Measurements from ENCODE around the gene TMOD3.
A peak's percentile ranks its signal among the peaks of the same experiment; 100 is the strongest.
"Not testable (repeated sequence)": the region's sequence is repeated elsewhere in the genome, so short reads cannot be mapped to it uniquely, and the experiment has no call there.

The TMOD3 gene

GRCh38 chr15:51865317-51865716, 35.9 kb downstream of the TMOD3 start:
- ATAC-seq: no peak

- ATAC-seq: no peak
Observed at GRCh38 chr15:51866161-51866560, 36.7 kb downstream of the TMOD3 start.

GRCh38 chr15:51866751-51867150, 37.3 kb downstream of the TMOD3 start:
- no peak for ATAC-seq

- ATAC-seq: no peak
Observed at GRCh38 chr15:51869060-51869421, 39.6 kb downstream of the TMOD3 start.

GRCh38 chr15:51870774-51871173, 41.3 kb downstream of the TMOD3 start:
- ATAC-seq: no peak

GRCh38 chr15:51874751-51875644, 45.5 kb downstream of the TMOD3 start:
- no peak for ATAC-seq

- no peak for ATAC-seq
Observed at GRCh38 chr15:51876169-51876568, 46.7 kb downstream of the TMOD3 start.

- no peak for ATAC-seq
Observed at GRCh38 chr15:51878446-51879386, 49.3 kb downstream of the TMOD3 start.

- ATAC-seq: peak; percentile 28 to 60
Observed at GRCh38 chr15:51879555-51879954, 50.1 kb downstream of the TMOD3 start.

GRCh38 chr15:51883271-51883837, 53.9 kb downstream of the TMOD3 start:
- no peak for ATAC-seq

GRCh38 chr15:51884041-51884440, 54.6 kb downstream of the TMOD3 start:
- ATAC-seq: no peak

- peak in 1 of 2 donors; percentile 38 for ATAC-seq
Observed at GRCh38 chr15:51884517-51885236, 55.2 kb downstream of the TMOD3 start.

- ATAC-seq: not testable (repeated sequence)
Observed at GRCh38 chr15:51885758-51886157, 56.3 kb downstream of the TMOD3 start.

GRCh38 chr15:51887887-51888592, 58.6 kb downstream of the TMOD3 start:
- ATAC-seq: peak in 1 of 2 donors; percentile 30

GRCh38 chr15:51888593-51889195, 59.2 kb downstream of the TMOD3 start:
- ATAC-seq: no peak

- no peak for ATAC-seq
Observed at GRCh38 chr15:51889486-51889885, 60.0 kb downstream of the TMOD3 start.

- no peak for ATAC-seq
Observed at GRCh38 chr15:51904421-51904820, 75.0 kb downstream of the TMOD3 start.

GRCh38 chr15:51904931-51905330, 75.5 kb downstream of the TMOD3 start:
- no peak for ATAC-seq

GRCh38 chr15:51907136-51907862, 77.8 kb downstream of the TMOD3 start:
- peak in 1 of 2 donors; percentile 51 for ATAC-seq

- ATAC-seq: no peak
Observed at GRCh38 chr15:51908316-51908715, 78.9 kb downstream of the TMOD3 start.

- ATAC-seq: no peak
Observed at GRCh38 chr15:51909584-51909983, 80.1 kb downstream of the TMOD3 start.

Measured in activated CD4-positive, CD25-positive, alpha-beta regulatory T cell treated with anti-CD3 and anti-CD28 coated beads, Interleukin-2, amount 50 U/mL, for 24 hours (primary cell).